K562 (cell line): ENCODE data around the gene TNFAIP3. TPM values are rescaled to one million over a fixed set of nuclear protein-coding genes. Genes with fewer than 3 reads are reported as not detected.

Experiments
- ATAC-seq: fragments of 200-7000 bp; cut with Tn5 transposase; 3 replicates; pipeline ENCODE4 v1.9.1; 2020; ENCODE audit warnings: moderate library complexity
- BruUV-seq: library from RNA; stranded (reverse); fragments of 400-500 nt; replicated peaks from 2 replicates; lab custom pipeline; 2021; lab: Mats Ljungman, UMichigan
- CTCF ChIA-PET: fragments of 300-600 bp; formaldehyde crosslinking; extraction: SDS; loops from one replicate; lab custom pipeline; 2021; ENCODE audit warnings: low intra/inter-chr PET ratio; lab: Yijun Ruan, JAX
- POLR2A ChIA-PET: fragments of 300-600, 350-650 bp; sonication (Branson Sonifier 250); formaldehyde crosslinking; extraction: SDS; loops from one replicate; lab custom pipeline; 2021; ENCODE audit warnings: antibody characterized with exemption, inconsistent platforms; lab: Yijun Ruan, JAX
- DNase-seq, 4 experiments: peaks; one replicate each; pipeline versions ENCODE4 v3.0.0 to v3.0.0-alpha.2; 2011 to 2018; ENCODE audit warnings: low spot score in 3 of 4, mixed read lengths in 3 of 4; ENCODE audit errors: extremely low read depth in 1 of 4
- FAIRE-seq: peaks from 2 replicates; lab custom pipeline; 2011; peaks lifted over from hg19 to GRCh38; lab: Jason Lieb, UNC
- H2AFZ ChIP-seq: 2 replicates; pipeline ENCODE4 v1.6.0; 2011; ENCODE audit warnings: low read depth, low read length, control low read depth, inconsistent platforms
- H3K27ac ChIP-seq: fragments of 200-600 bp; 3 replicates; pipeline ENCODE4 v1.8.0; 2011; ENCODE audit warnings: low read depth, mild to moderate bottlenecking, control low read depth, inconsistent platforms, low read length, moderate library complexity, mixed read lengths; ENCODE audit errors: extremely low read depth
- H3K27me3 ChIP-seq, 2 experiments: fragments of 300-600 bp in 1 of 2; 2 replicates in 1 of 2; 3 replicates in 1 of 2; pipeline versions ENCODE4 v1.6.0 to v1.8.0; 2011; ENCODE audit warnings: inconsistent platforms in 2 of 2, low read length in 2 of 2, mild to moderate bottlenecking in 1 of 2, mixed read lengths in 1 of 2, moderate library complexity in 1 of 2; ENCODE audit not compliant: control insufficient read depth in 2 of 2, insufficient read depth in 2 of 2
- H3K36me3 ChIP-seq: fragments of 300-600 bp; 3 replicates; pipeline ENCODE4 v1.8.0; 2011; ENCODE audit warnings: mild to moderate bottlenecking, low read length, inconsistent platforms; ENCODE audit not compliant: control insufficient read depth, insufficient read depth
- H3K4me1 ChIP-seq, 2 experiments: fragments of 200-600 bp in 1 of 2; replicated peaks in 1 of 2; 2 replicates in 1 of 2; 3 replicates in 1 of 2; pipeline versions ENCODE4 v1.5.1 to v1.8.0; 2011; ENCODE audit warnings: inconsistent platforms in 2 of 2, low read length in 2 of 2, mild to moderate bottlenecking in 1 of 2, mixed read lengths in 1 of 2, moderate library complexity in 1 of 2; ENCODE audit not compliant: control insufficient read depth in 2 of 2, insufficient read depth in 2 of 2
- H3K4me2 ChIP-seq: 2 replicates; pipeline ENCODE4 v1.6.1; 2011; ENCODE audit warnings: low read length, control low read depth, inconsistent platforms, mixed read lengths; ENCODE audit not compliant: insufficient read depth
- H3K4me3 ChIP-seq: fragments of 200-600 bp; sonication (generic), shearing (Covaris generic); 2 replicates; pipeline ENCODE4 v1.5.1; 2016; ENCODE audit warnings: control low read depth, inconsistent platforms
- H3K79me2 ChIP-seq: fragments of 200-600 bp; 3 replicates; pipeline ENCODE4 v1.8.0; 2011; ENCODE audit warnings: low read length, inconsistent platforms; ENCODE audit not compliant: control insufficient read depth, insufficient read depth
- H3K9ac ChIP-seq, 2 experiments: 2 replicates each; pipeline versions ENCODE4 v1.6.0 to v1.6.1; 2011; ENCODE audit warnings: low read depth in 2 of 2, low read length in 2 of 2, control low read depth in 1 of 2, inconsistent platforms in 1 of 2, mild to moderate bottlenecking in 1 of 2, mixed read lengths in 1 of 2; ENCODE audit not compliant: insufficient read depth in 1 of 2
- H3K9me1 ChIP-seq: one replicate; pipeline ENCODE4 v1.6.0; 2011; ENCODE audit warnings: inconsistent platforms, mild to moderate bottlenecking, low read length, moderate library complexity; ENCODE audit not compliant: control insufficient read depth, insufficient read depth
- H3K9me3 ChIP-seq: replicated peaks from 2 replicates; pipeline ENCODE4 v1.5.1; 2011; ENCODE audit warnings: low read depth, low read length, inconsistent platforms; ENCODE audit not compliant: control insufficient read depth, insufficient read depth
- H4K20me1 ChIP-seq: replicated peaks from 2 replicates; pipeline ENCODE4 v1.6.1; 2011; ENCODE audit warnings: low read length, inconsistent platforms, mixed read lengths; ENCODE audit not compliant: control insufficient read depth, insufficient read depth
- BACH1 ChIP-seq: fragments of 200-800 bp; sonication (Bioruptor generic); IDR thresholded peaks from 2 replicates; pipeline ENCODE4 v1.6.1; 2016; ENCODE audit warnings: missing genetic modification characterization, missing compliant biosample characterization
- CHAMP1 ChIP-seq: fragments of 450-650 bp; IDR thresholded peaks from 2 replicates; pipeline ENCODE4 v1.6.1; 2016; ENCODE audit warnings: mild to moderate bottlenecking
- DEAF1 ChIP-seq: fragments of 450-650 bp; formaldehyde crosslinking; IDR thresholded peaks from 2 replicates; pipeline ENCODE4 v1.4.0; 2020; ENCODE audit warnings: mild to moderate bottlenecking, moderate library complexity
- ESRRA ChIP-seq: fragments of 450-650 bp; IDR thresholded peaks from 2 replicates; pipeline ENCODE4 v1.6.1; 2014; ENCODE audit warnings: low read depth, mild to moderate bottlenecking, moderate library complexity, borderline replicate concordance
- EZH2 ChIP-seq: IDR thresholded peaks from 2 replicates; pipeline ENCODE4 v1.6.1; 2012; ENCODE audit warnings: low read depth, mild to moderate bottlenecking, inconsistent platforms, low read length, borderline replicate concordance
- HDAC8 ChIP-seq: fragments of 450-650 bp; IDR thresholded peaks from 2 replicates; pipeline ENCODE4 v1.6.1; 2016; ENCODE audit warnings: mild to moderate bottlenecking, missing genetic modification characterization, moderate library complexity, missing compliant biosample characterization
- HNRNPL ChIP-seq: fragments of 200-400 bp; formaldehyde crosslinking; IDR thresholded peaks from 2 replicates; pipeline ENCODE4 v1.6.1; 2017; ENCODE audit warnings: low read depth, mild to moderate bottlenecking, low read length
- MCM2 ChIP-seq: fragments of 450-650 bp; IDR thresholded peaks from 2 replicates; pipeline ENCODE4 v1.6.1; 2017; ENCODE audit warnings: low read depth, mild to moderate bottlenecking
- POLR2A ChIP-seq: fragments of 450-650 bp; conservative IDR thresholded peaks from 2 replicates; pipeline ENCODE4 v1.6.1; 2016
- RAD21 ChIP-seq, 2 experiments: fragments of 250-450 bp in 1 of 2; fragments of 450-650 bp in 1 of 2; sonication (Bioruptor Pico) in 1 of 2; formaldehyde crosslinking in 1 of 2; IDR thresholded peaks in 1 of 2; conservative IDR thresholded peaks in 1 of 2; 2 replicates each; pipeline versions ENCODE4 v1.4.0 to v1.8.0; 2020 to 2022; ENCODE audit warnings: mild to moderate bottlenecking in 2 of 2, moderate library complexity in 1 of 2
- RHOXF2B ChIP-seq: fragments of 250-450 bp; sonication (Bioruptor Pico); conservative IDR thresholded peaks from 2 replicates; pipeline ENCODE4 v1.5.1; 2021
- SNAPC5 ChIP-seq: fragments of 250-450 bp; sonication (Bioruptor Pico); IDR thresholded peaks from 2 replicates; pipeline ENCODE4 v1.8.0; 2021; ENCODE audit warnings: moderate library complexity, mild to moderate bottlenecking, inconsistent platforms
- VEZF1 ChIP-seq: fragments of 200-800 bp; sonication (Bioruptor generic); IDR thresholded peaks from 2 replicates; pipeline ENCODE4 v1.6.1; 2017; ENCODE audit warnings: missing genetic modification characterization, missing compliant biosample characterization
- ZNF212 ChIP-seq: fragments of 450-650 bp; formaldehyde crosslinking; IDR thresholded peaks from 2 replicates; pipeline ENCODE4 v1.4.0; 2020; ENCODE audit warnings: mild to moderate bottlenecking
- ZNF316 ChIP-seq: fragments of 450-650 bp; IDR thresholded peaks from 2 replicates; pipeline ENCODE4 v1.6.1; 2016
- ZNF79 ChIP-seq: fragments of 250-450 bp; sonication (Bioruptor Pico); IDR thresholded peaks from 2 replicates; pipeline ENCODE4 v1.4.0; 2020; ENCODE audit warnings: low read depth, mild to moderate bottlenecking, moderate library complexity
- ZZZ3 ChIP-seq: fragments of 450-650 bp; IDR thresholded peaks from 2 replicates; pipeline ENCODE4 v1.6.1; 2016; ENCODE audit warnings: antibody characterized with exemption, mild to moderate bottlenecking, moderate library complexity
- WGBS: fragments of 100-300 bp; shearing (Covaris generic); methylation state at CpG from one replicate; pipeline ENCODE4 v1.1.6; 2016; ENCODE audit warnings: low coverage, mixed read lengths; ENCODE audit not compliant: insufficient coverage; ENCODE audit errors: missing lambda C conversion rate; 5-methylcytosine and 5-hydroxymethylcytosine counted together
- in situ Hi-C: fragments of 300-500 bp; cut with MboI; formaldehyde crosslinking; loops from 4 replicates; pipeline ENCODE4 v1.15.0; 2018; ENCODE audit warnings: inconsistent platforms, mixed read lengths
- intact Hi-C: fragments of 100-400 bp; cut with micrococcal nuclease; formaldehyde crosslinking; loops from 2 replicates; pipeline ENCODE4 v1.14.2; 2022
- polyA plus RNA-seq, 8 experiments: library from polyadenylated mRNA; depleted of rRNA in 4 of 8; stranded (reverse) in 5 of 8; unstranded in 3 of 8; fragments of >200 nt; fragmentation: Nextera tagmentation in 2 of 8; fragmentation: Illumina TruSeq in 1 of 8; extraction: Ambion mirVana in 2 of 8; extraction: Trizol in 1 of 8; gene quantifications; 2 replicates each; pipeline versions ENCODE4 v1.2.1 to v1.2.3, GENCODE V29; 2011 to 2014; ENCODE audit warnings: inconsistent platforms in 1 of 8, missing spikeins in 1 of 8
- total RNA-seq, 7 experiments: library from RNA; depleted of rRNA in 6 of 7; stranded (reverse); fragments of >200 nt in 6 of 7; fragmentation: Illumina TruSeq in 2 of 7; extraction: Trizol in 2 of 7; gene quantifications; 2 replicates each; pipeline versions ENCODE4 v1.2.1 to v1.2.3, GENCODE V29; 2011 to 2021; ENCODE audit warnings: low replicate concordance in 1 of 7

Gene TNFAIP3
- total and polyA plus RNA-seq, 9 of the 15 experiments (the other 6 are each of a cell fraction or from before 2014, with no cell fraction given) = 0.79 to 17.0 (median 6.4) TPM

GRCh38 chr6:137931849-137932465 lies 64.9 kb downstream of the TNFAIP3 start:
- no peaks in the 10 kb centered on the region for H4K20me1 ChIP-seq
- H3K27me3 ChIP-seq = no peaks in the 10 kb centered on the region
- no peak overlapping the region for H2AFZ ChIP-seq
- H3K79me2 ChIP-seq = no peaks in the 10 kb centered on the region
- no peak overlapping the region for H3K4me2 ChIP-seq
- intact Hi-C loops = no loop called here
- 51% methylated on average over 6 of the region's 6 CpGs for WGBS
- no peak overlapping the region for H3K4me3 ChIP-seq
- ATAC-seq (no peak), DNase-seq (no peak), FAIRE-seq (no peak)
- peaks cover 4 to 9% of the 10 kb centered on the region in 2 experiments; a peak in 4 of 5 replicates for H3K4me1 ChIP-seq
- H3K9ac ChIP-seq = no peak overlapping the region
- H3K9me1 ChIP-seq = no peaks in the 10 kb centered on the region
- H3K9me3 ChIP-seq = no peaks in the 10 kb centered on the region; the same call in 1 of the 2 replicates
- in situ Hi-C loops = no loop called here
- POLR2A ChIA-PET = interaction anchor here (1.4 to 1.8 kb wide), 2 partner anchors 8 to 12 kb away, joined by 3 to 7 read pairs; no protein-coding TSS in a partner anchor
- H3K27ac ChIP-seq = no peak overlapping the region
- no peaks in the 10 kb centered on the region for H3K36me3 ChIP-seq
- BruUV-seq = no TSS peak
- CTCF ChIA-PET = no interaction called here
- no peak for TF ChIP-seq ZNF212 (CRISPR knock-in tag)
- TF ChIP-seq DEAF1 = no peak
- no peak for TF ChIP-seq CHAMP1
- no peak for TF ChIP-seq HDAC8 (tag)
- no peak for TF ChIP-seq RHOXF2B
- TF ChIP-seq POLR2A = no peak
- TF ChIP-seq EZH2 = no peak
- TF ChIP-seq VEZF1 (CRISPR knock-in tag) = no peak
- TF ChIP-seq BACH1 (tag) = no peak
- TF ChIP-seq ZNF316 = no peak
- TF ChIP-seq ZNF79 (CRISPR knock-in tag) = no peak
- no peak for TF ChIP-seq RAD21 (CRISPR knock-in tag; conservative IDR thresholded peaks at IDR 0.05 in 1 of 2, IDR thresholded peaks at IDR 0.05 in 1 of 2)
- no peak for TF ChIP-seq SNAPC5 (CRISPR knock-in tag)
- no peak for TF ChIP-seq MCM2
- TF ChIP-seq ZZZ3 = no peak
- no peak for TF ChIP-seq HNRNPL
- no peak for TF ChIP-seq ESRRA
